ENCODE results near the gene COL11A1.

COL11A1 gene

GRCh38 chr1:103024051-103024450 is 84.3 kb downstream of the COL11A1 start:
- Histone ChIP-seq H3K27me3 (ENCODE audit: low read depth, low read length) (no peaks in the 10 kb centered on the region), H3K79me2 (ENCODE audit: low read length) (no peaks in the 10 kb centered on the region), H4K20me1 (ENCODE audit: insufficient read depth, low read length) (no peaks in the 10 kb centered on the region), H3K27ac (ENCODE audit: low read length) (no peak overlapping the region), H2AFZ (ENCODE audit: low read depth, low read length) (no peak overlapping the region), H3K36me3 (replicated peaks; ENCODE audit: low read depth, low read length) (no peaks in the 10 kb centered on the region), H3K4me2 (ENCODE audit: low read length) (no peak overlapping the region), H3K9ac (ENCODE audit: low read length) (no peak overlapping the region), H3K4me3 (ENCODE audit: low read length) (no peak overlapping the region), H3K4me1 (ENCODE audit: low read length) (no peaks in the 10 kb centered on the region), H3K9me3 (ENCODE audit: insufficient read depth, low read length) (no peaks in the 10 kb centered on the region)
- TF ChIP-seq CTCF (IDR thresholded peaks at IDR 0.05; ENCODE audit: low read depth, low read length) (no peak), EZH2phosphoT487 (IDR thresholded peaks at IDR 0.05; ENCODE audit: low read depth) (no peak)

GRCh38 chr1:103002005-103002404 is 106.3 kb downstream of the COL11A1 start:
- Histone ChIP-seq H3K4me2 (ENCODE audit: low read length) (no peak overlapping the region), H3K9me3 (ENCODE audit: insufficient read depth, low read length) (no peaks in the 10 kb centered on the region), H3K79me2 (ENCODE audit: low read length) (no peaks in the 10 kb centered on the region), H2AFZ (ENCODE audit: low read depth, low read length) (no peak overlapping the region), H3K27ac (ENCODE audit: low read length) (no peak overlapping the region), H3K27me3 (ENCODE audit: low read depth, low read length) (no peaks in the 10 kb centered on the region), H3K4me1 (ENCODE audit: low read length) (no peaks in the 10 kb centered on the region), H3K9ac (ENCODE audit: low read length) (no peak overlapping the region), H3K36me3 (replicated peaks; ENCODE audit: low read depth, low read length) (no peaks in the 10 kb centered on the region), H3K4me3 (ENCODE audit: low read length) (no peak overlapping the region), H4K20me1 (ENCODE audit: insufficient read depth, low read length) (no peaks in the 10 kb centered on the region)
- no peak for TF ChIP-seq CTCF (IDR thresholded peaks at IDR 0.05; ENCODE audit: low read depth, low read length)
- no peak for TF ChIP-seq EZH2phosphoT487 (IDR thresholded peaks at IDR 0.05; ENCODE audit: low read depth)

DNA sequence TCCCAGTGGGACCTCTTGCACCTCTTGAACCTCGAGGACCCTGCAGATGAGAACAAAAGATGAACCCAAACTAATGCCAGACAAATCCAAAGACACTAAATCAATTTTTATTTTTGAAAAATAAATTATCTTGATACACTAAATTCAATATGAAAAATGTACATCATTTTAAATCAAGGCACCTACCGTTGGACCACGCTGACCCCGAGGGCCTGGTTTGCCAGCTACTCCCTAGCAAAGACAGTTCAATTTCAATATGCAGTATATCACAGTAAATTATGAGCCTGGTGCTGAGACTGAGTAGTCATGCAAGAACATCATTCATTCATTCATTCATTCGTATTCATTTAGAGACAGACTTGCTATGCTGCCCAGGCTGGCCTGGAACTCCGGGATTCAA is 129.4 kb downstream of the COL11A1 start:
- no peaks in the 10 kb centered on the region for H3K9me3 ChIP-seq (ENCODE audit: insufficient read depth, low read length)
- H3K4me1 ChIP-seq (ENCODE audit: low read length), result no peaks in the 10 kb centered on the region
- H3K27ac ChIP-seq (ENCODE audit: low read length), result no peak overlapping the region
- no peaks in the 10 kb centered on the region for H3K36me3 ChIP-seq (replicated peaks; ENCODE audit: low read depth, low read length)
- H3K4me2 ChIP-seq (ENCODE audit: low read length), result no peak overlapping the region
- no peaks in the 10 kb centered on the region for H3K27me3 ChIP-seq (ENCODE audit: low read depth, low read length)
- H3K79me2 ChIP-seq (ENCODE audit: low read length), result no peaks in the 10 kb centered on the region
- no peaks in the 10 kb centered on the region for H4K20me1 ChIP-seq (ENCODE audit: insufficient read depth, low read length)
- TF ChIP-seq EZH2phosphoT487 (IDR thresholded peaks at IDR 0.05; ENCODE audit: low read depth) (no peak), CTCF (IDR thresholded peaks at IDR 0.05; ENCODE audit: low read depth, low read length) (no peak)
- H3K4me3 ChIP-seq (ENCODE audit: low read length), result no peak overlapping the region
- no peak overlapping the region for H2AFZ ChIP-seq (ENCODE audit: low read depth, low read length)
- no peak overlapping the region for H3K9ac ChIP-seq (ENCODE audit: low read length)

- no peaks in the 10 kb centered on the region for H4K20me1 ChIP-seq (ENCODE audit: insufficient read depth, low read length)
- no peak overlapping the region for H3K4me2 ChIP-seq (ENCODE audit: low read length)
- H3K4me1 ChIP-seq (ENCODE audit: low read length), result no peaks in the 10 kb centered on the region
- no peak overlapping the region for H3K4me3 ChIP-seq (ENCODE audit: low read length)
- H3K9me3 ChIP-seq (ENCODE audit: insufficient read depth, low read length), result no peaks in the 10 kb centered on the region
- no peaks in the 10 kb centered on the region for H3K36me3 ChIP-seq (replicated peaks; ENCODE audit: low read depth, low read length)
- no peaks in the 10 kb centered on the region for H3K27me3 ChIP-seq (ENCODE audit: low read depth, low read length)
- no peak overlapping the region for H3K9ac ChIP-seq (ENCODE audit: low read length)
- no peak overlapping the region for H2AFZ ChIP-seq (ENCODE audit: low read depth, low read length)
- TF ChIP-seq CTCF (IDR thresholded peaks at IDR 0.05; ENCODE audit: low read depth, low read length), result no peak
- no peak for TF ChIP-seq EZH2phosphoT487 (IDR thresholded peaks at IDR 0.05; ENCODE audit: low read depth)
- no peak overlapping the region for H3K27ac ChIP-seq (ENCODE audit: low read length)
- no peaks in the 10 kb centered on the region for H3K79me2 ChIP-seq (ENCODE audit: low read length)
These were observed 131.0 kb downstream of the COL11A1 start for GRCh38 chr1:102977292-102977691.
